Mammary microvascular endothelial cell (primary cell): Measurements from ENCODE around the gene PDXK. TPM values are rescaled to one million over a fixed set of nuclear protein-coding genes. Genes with fewer than 3 reads are reported as not detected.

Experiments used
- total RNA-seq: library from RNA; depleted of rRNA; stranded (reverse); fragments of >200 nt; gene quantifications from 2 replicates; pipeline ENCODE4 v1.2.3, GENCODE V29; 2015

Gene PDXK
- total RNA-seq, result 43.9 and 51.5 TPM in 2 replicates

GRCh38 chr21:43718872-43719747 is at the start of gene PDXK:
TSS of gene PDXK (plus strand) at chr21:43719129. CDS start at chr21:43719295, 166 bp downstream.

GRCh38 chr21:43775795-43776430 is 57.0 kb downstream of the PDXK start, which contains the start of gene CSTB:
TSS of gene CSTB (minus strand) at chr21:43776308. CDS start at chr21:43776269, 39 bp downstream.

GRCh38 chr21:43789276-43790009 is 70.5 kb downstream of the PDXK start, which contains the start of gene RRP1:
TSS of gene RRP1 (plus strand) at chr21:43789577. CDS start at chr21:43789630, 53 bp downstream.

Other genes starting within 250 kb of the PDXK start
- gene HSF2BP, start 59.6 kb upstream of the PDXK start, total RNA-seq, result 0.05 and 0.13 TPM in 2 replicates
- gene RRP1B, start 59.6 kb upstream of the PDXK start, total RNA-seq, result 34.6 and 35.0 TPM in 2 replicates
- 27.8 and 35.1 TPM in 2 replicates for gene CSTB, start 57.2 kb downstream of the PDXK start, total RNA-seq
- 29.7 and 32.7 TPM in 2 replicates for gene RRP1, start 70.4 kb downstream of the PDXK start, total RNA-seq
- 51.2 and 60.2 TPM in 2 replicates for gene AGPAT3, start 146.1 kb downstream of the PDXK start, total RNA-seq